ENCODE measurements around the gene PGLYRP4.

GRCh38 chr1:153396461-153396860, 47.8 kb upstream of the PGLYRP4 start:
- no peak for TF ChIP-seq YY1 (IDR thresholded peaks at IDR 0.05; ENCODE audit: insufficient read depth, insufficient read length)
- no peak for TF ChIP-seq ZNF274 (IDR thresholded peaks at IDR 0.05; ENCODE audit: low read depth, low read length)
- TF ChIP-seq SUZ12 (IDR thresholded peaks at IDR 0.05; ENCODE audit: extremely low read depth, insufficient read depth, insufficient read length), result no peak
